Peyer's patch (tissue), 4 donors: ENCODE data around the gene TRIM24.

Experiments used
- CTCF ChIP-seq, 6 experiments: fragments of 450-650 bp in 4 of 6; fragments of 200-600 bp in 2 of 6; sonication (generic) in 1 of 6; IDR thresholded peaks; one replicate each; pipeline ENCODE4 v1.5.1; 2017 to 2019; ENCODE audit warnings: antibody characterized with exemption in 6 of 6, mild to moderate bottlenecking in 3 of 6, moderate library complexity in 1 of 6
- POLR2A ChIP-seq, 2 donors: fragments of 450-650 bp; IDR thresholded peaks; one replicate each; pipeline ENCODE4 v1.5.1; 2017; ENCODE audit warnings: antibody characterized with exemption in 2 of 2, mild to moderate bottlenecking in 2 of 2, moderate library complexity in 2 of 2

GRCh38 chr7:138429577-138430250 is 30.3 kb upstream of the TRIM24 start:
- TF ChIP-seq CTCF (IDR thresholded peaks at IDR 0.05) (no peak), POLR2A (IDR thresholded peaks at IDR 0.05) (no peak)
